Cardiac muscle cell (in vitro differentiated cells and primary cell): Measurements from ENCODE around the gene MLN. TPM values are rescaled to one million over a fixed set of nuclear protein-coding genes. Genes with fewer than 3 reads are reported as not detected.
A peak's percentile ranks its signal among the peaks of the same experiment; 100 is the strongest.

ENCODE experiments used
- DNase-seq, 2 donors: peaks; one replicate each; pipeline versions ENCODE4 v3.0.0 to v3.0.0-alpha.2; 2010 to 2017; ENCODE audit warnings: low read depth in 1 of 2, low spot score in 1 of 2
- H3K27ac ChIP-seq: fragments of 200-600 bp; sonication (generic); 2 replicates; pipeline ENCODE4 v1.5.1; 2016
- H3K27me3 ChIP-seq: fragments of 200-600 bp; sonication (generic); 2 replicates; pipeline ENCODE4 v1.6.0; 2016; ENCODE audit warnings: control low read depth
- H3K36me3 ChIP-seq: fragments of 200-600 bp; sonication (generic); 2 replicates; pipeline ENCODE4 v1.5.1; 2016; ENCODE audit warnings: control low read depth
- H3K4me1 ChIP-seq: fragments of 200-600 bp; sonication (generic); 2 replicates; pipeline ENCODE4 v1.8.1; 2017; ENCODE audit warnings: low read depth, mild to moderate bottlenecking, mixed run types
- H3K4me3 ChIP-seq: fragments of 200-600 bp; sonication (generic); 2 replicates; pipeline ENCODE4 v1.5.1; 2016; ENCODE audit warnings: mild to moderate bottlenecking
- H3K9me3 ChIP-seq: fragments of 200-600 bp; sonication (generic); 2 replicates; pipeline ENCODE4 v1.5.1; 2017; ENCODE audit warnings: low read depth, mild to moderate bottlenecking, control low read depth
- polyA plus RNA-seq: library from polyadenylated mRNA; unstranded; fragments of >200 nt; fragmentation: Nextera tagmentation; extraction: Ambion mirVana; gene quantifications from 2 replicates; pipeline ENCODE4 v1.2.1, GENCODE V29; 2016
- total RNA-seq: library from RNA; depleted of rRNA; stranded (reverse); fragments of >200 nt; gene quantifications from 2 replicates; pipeline ENCODE4 v1.2.3, GENCODE V29; 2016
- TF ChIP-seq, protein P1 (sequence below): IDR thresholded peaks from 2 replicates; pipeline ENCODE4 v1.5.1; 2012; ENCODE audit warnings: low read depth, mild to moderate bottlenecking, low read length

Gene MLN
- total and polyA plus RNA-seq, 2 experiments from 2014 or later: 0.55 TPM; not detected in 1

GRCh38 chr6:33827546-33828451 is 24.0 kb upstream of the MLN start:
- TF ChIP-seq, protein P1, sequence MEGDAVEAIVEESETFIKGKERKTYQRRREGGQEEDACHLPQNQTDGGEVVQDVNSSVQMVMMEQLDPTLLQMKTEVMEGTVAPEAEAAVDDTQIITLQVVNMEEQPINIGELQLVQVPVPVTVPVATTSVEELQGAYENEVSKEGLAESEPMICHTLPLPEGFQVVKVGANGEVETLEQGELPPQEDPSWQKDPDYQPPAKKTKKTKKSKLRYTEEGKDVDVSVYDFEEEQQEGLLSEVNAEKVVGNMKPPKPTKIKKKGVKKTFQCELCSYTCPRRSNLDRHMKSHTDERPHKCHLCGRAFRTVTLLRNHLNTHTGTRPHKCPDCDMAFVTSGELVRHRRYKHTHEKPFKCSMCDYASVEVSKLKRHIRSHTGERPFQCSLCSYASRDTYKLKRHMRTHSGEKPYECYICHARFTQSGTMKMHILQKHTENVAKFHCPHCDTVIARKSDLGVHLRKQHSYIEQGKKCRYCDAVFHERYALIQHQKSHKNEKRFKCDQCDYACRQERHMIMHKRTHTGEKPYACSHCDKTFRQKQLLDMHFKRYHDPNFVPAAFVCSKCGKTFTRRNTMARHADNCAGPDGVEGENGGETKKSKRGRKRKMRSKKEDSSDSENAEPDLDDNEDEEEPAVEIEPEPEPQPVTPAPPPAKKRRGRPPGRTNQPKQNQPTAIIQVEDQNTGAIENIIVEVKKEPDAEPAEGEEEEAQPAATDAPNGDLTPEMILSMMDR: no peak
- H3K27me3 ChIP-seq: no peaks in the 10 kb centered on the region
- no peak for DNase-seq
- peaks cover 7% of the 10 kb centered on the region for H3K4me1 ChIP-seq
- H3K4me3 ChIP-seq: no peak overlapping the region
- no peaks in the 10 kb centered on the region for H3K9me3 ChIP-seq
- H3K27ac ChIP-seq: no peak overlapping the region
- no peaks in the 10 kb centered on the region for H3K36me3 ChIP-seq

GRCh38 chr6:33826537-33826936 is 22.7 kb upstream of the MLN start:
- Histone ChIP-seq H3K4me1 (peaks cover 7% of the 10 kb centered on the region), H3K27me3 (no peaks in the 10 kb centered on the region), H3K36me3 (no peaks in the 10 kb centered on the region), H3K9me3 (no peaks in the 10 kb centered on the region), H3K4me3 (no peak overlapping the region), H3K27ac (no peak overlapping the region)
- no peak for DNase-seq
- TF ChIP-seq, protein P1: no peak

DNA sequence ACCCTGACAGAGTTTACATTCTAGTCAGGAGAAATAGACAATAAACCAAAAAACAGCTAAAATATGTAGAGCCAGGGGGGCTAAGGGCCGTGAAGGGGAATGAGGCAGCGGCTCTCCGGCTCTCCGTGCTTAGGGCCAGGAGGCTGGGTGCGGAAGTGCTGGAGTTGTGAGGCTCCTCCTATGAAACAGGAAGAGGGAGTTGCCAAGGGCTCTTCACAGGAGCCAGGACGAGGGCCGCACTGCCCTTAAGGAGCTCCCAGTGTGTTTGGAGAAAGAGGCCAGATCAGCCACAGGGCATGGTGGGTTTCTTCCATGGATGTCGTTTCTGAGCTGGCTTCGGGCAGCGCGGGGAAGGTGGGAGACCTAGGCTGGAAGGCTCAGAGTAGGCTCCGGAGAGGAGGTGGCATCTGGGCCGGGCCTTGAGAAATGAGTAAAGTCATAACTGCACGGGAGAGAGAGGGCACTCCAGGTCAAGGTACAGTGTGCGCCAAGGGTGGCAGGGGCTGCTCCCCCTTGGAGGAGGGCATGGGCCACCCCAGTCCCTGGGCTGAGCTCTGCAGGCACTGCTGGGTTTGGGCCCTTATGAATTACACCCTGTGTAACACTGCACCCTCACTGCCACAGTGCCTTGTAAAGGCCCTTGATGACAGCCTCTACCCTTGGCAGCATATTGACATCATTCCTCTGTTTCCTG is 20.8 kb upstream of the MLN start:
- TF ChIP-seq, protein P1: no peak
- Histone ChIP-seq H3K4me3 (no peak overlapping the region), H3K27ac (no peak overlapping the region), H3K36me3 (no peaks in the 10 kb centered on the region), H3K27me3 (no peaks in the 10 kb centered on the region), H3K4me1 (peaks cover 7% of the 10 kb centered on the region), H3K9me3 (no peaks in the 10 kb centered on the region)
- DNase-seq: peak in 1 of 2 donors; percentile 80

GRCh38 chr6:33823806-33824205 is 20.0 kb upstream of the MLN start:
- H3K27me3 ChIP-seq: no peaks in the 10 kb centered on the region
- H3K4me3 ChIP-seq: no peak overlapping the region
- H3K36me3 ChIP-seq: no peaks in the 10 kb centered on the region
- no peak overlapping the region for H3K27ac ChIP-seq
- peaks cover 2% of the 10 kb centered on the region for H3K4me1 ChIP-seq
- no peak for DNase-seq
- no peaks in the 10 kb centered on the region for H3K9me3 ChIP-seq
- TF ChIP-seq, protein P1: no peak

DNA sequence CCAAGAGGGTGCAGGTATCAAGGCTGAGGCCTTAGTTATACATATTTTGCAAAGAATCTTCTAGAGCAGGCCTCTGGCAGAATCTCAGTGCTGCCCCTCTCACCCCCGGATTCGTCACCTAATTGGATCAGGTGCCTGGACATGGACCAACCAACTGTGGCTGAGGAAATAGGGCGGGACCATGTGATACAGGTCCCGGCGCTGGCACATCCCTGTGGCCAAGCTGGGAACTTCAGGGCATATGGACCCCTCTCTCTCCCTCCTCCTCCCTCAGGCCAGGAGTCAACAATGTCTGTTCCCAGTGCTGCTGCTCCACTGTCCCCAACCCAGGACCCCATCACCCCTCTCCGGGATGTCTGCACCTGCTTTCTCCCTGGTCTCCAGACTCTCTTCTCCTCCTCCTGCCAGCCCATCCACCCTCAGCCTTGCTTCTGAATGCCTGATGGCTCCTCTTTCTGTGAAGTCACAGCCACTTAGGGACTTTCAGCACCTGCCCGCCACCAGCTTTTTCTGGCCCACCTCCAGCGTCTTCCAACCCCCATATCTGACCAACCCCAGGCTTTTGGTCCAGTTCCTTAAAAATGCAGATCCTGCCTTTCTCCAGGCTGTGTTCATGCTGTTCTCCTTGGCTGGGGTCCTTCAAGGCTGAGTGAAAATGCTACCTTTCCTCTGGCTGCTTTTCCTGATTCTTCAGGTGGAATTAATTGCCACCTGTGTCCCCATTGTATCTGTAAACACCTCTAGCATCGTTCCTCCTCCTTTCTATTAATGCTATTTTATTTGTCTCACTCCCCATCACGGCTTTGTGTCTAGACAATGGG is 19.0 kb upstream of the MLN start:
- H3K27ac ChIP-seq: no peak overlapping the region
- no peaks in the 10 kb centered on the region for H3K4me1 ChIP-seq

More for the DNA sequence above, 19.0 kb upstream of the MLN start:
- Histone ChIP-seq H3K36me3 (no peaks in the 10 kb centered on the region), H3K27me3 (no peaks in the 10 kb centered on the region), H3K9me3 (no peaks in the 10 kb centered on the region), H3K4me3 (no peak overlapping the region)
- TF ChIP-seq, protein P1: peak; percentile 31
- peak; percentile 25 to 39 for DNase-seq
